Measurements from ENCODE around the gene RGS3.

RGS3 gene

DNA sequence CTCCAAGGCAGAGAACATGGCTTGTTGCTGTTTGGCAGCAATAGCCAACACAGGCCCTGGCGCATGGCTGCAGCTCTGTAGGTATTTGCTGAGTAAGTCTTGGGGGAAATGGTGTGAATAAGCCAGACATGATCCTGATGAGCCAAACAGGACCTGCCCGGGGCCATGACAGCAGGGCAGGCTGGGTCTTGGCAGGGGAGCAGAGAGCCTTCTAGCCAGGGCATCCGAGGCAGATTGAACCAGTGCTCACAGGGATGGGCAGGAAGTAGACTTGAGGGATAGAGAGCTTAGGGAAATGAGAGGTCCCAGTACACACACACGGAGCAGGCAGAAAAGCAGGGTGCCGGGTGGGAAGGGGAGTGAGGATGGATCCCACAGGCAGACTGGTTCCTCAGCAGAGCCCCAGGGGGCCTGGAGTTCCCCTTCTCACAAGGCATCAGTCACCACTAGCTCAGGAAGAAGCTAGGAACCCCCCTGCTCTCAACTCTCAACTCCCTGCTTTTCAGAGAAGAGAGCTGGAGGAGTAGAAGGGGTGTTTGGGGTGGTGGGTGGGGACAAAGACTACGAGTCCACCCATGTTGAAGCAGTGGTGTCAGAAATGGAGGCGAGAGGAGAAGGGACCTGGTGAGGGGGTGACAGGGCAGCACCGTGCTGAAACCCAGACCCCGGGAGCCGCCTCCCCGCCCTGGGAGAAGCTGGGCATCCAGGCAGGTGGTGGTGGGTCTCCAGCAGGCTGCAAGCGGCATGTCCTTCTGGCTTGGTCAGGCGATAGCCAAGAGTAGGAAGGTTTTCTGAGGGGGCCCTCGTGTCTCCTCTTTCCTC lies 111.1 kb downstream of the RGS3 start:
- H3K27ac ChIP-seq (ENCODE audit: low read depth, low read length) = no peak overlapping the region
- H3K27me3 ChIP-seq (ENCODE audit: control insufficient read depth, insufficient read depth, low read length) = no peaks in the 10 kb centered on the region
- H3K4me1 ChIP-seq (ENCODE audit: control insufficient read depth, insufficient read depth, low read length) = peaks cover 16% of the 10 kb centered on the region
- no peaks in the 10 kb centered on the region for H3K9me3 ChIP-seq (ENCODE audit: control insufficient read depth, insufficient read depth, low read length)
- no peaks in the 10 kb centered on the region for H3K36me3 ChIP-seq (ENCODE audit: control insufficient read depth, insufficient read depth, low read length)
- no peak overlapping the region for H3K9ac ChIP-seq (ENCODE audit: low read depth, low read length)
- no peak overlapping the region for H3K4me3 ChIP-seq (ENCODE audit: low read depth, low read length)

- Histone ChIP-seq H3K27me3 (ENCODE audit: control insufficient read depth, insufficient read depth, low read length) (no peaks in the 10 kb centered on the region), H3K27ac (ENCODE audit: low read depth, low read length) (no peak overlapping the region), H3K9ac (ENCODE audit: low read depth, low read length) (no peak overlapping the region), H3K36me3 (ENCODE audit: control insufficient read depth, insufficient read depth, low read length) (no peaks in the 10 kb centered on the region), H3K4me3 (ENCODE audit: low read depth, low read length) (no peak overlapping the region), H3K4me1 (ENCODE audit: control insufficient read depth, insufficient read depth, low read length) (peaks cover 16% of the 10 kb centered on the region), H3K9me3 (ENCODE audit: control insufficient read depth, insufficient read depth, low read length) (no peaks in the 10 kb centered on the region)
Measured at GRCh38 chr9:113577525-113578261, 114.2 kb downstream of the RGS3 start.

- H3K9me3 ChIP-seq (ENCODE audit: control insufficient read depth, insufficient read depth, low read length) = no peaks in the 10 kb centered on the region
- H3K27me3 ChIP-seq (ENCODE audit: control insufficient read depth, insufficient read depth, low read length) = no peaks in the 10 kb centered on the region
- peaks cover 16% of the 10 kb centered on the region for H3K4me1 ChIP-seq (ENCODE audit: control insufficient read depth, insufficient read depth, low read length)
- H3K36me3 ChIP-seq (ENCODE audit: control insufficient read depth, insufficient read depth, low read length) = no peaks in the 10 kb centered on the region
- H3K27ac ChIP-seq (ENCODE audit: low read depth, low read length) = no peak overlapping the region
- H3K4me3 ChIP-seq (ENCODE audit: low read depth, low read length) = no peak overlapping the region
- H3K9ac ChIP-seq (ENCODE audit: low read depth, low read length) = no peak overlapping the region
Measured at GRCh38 chr9:113578279-113578865, 114.8 kb downstream of the RGS3 start.

DNA sequence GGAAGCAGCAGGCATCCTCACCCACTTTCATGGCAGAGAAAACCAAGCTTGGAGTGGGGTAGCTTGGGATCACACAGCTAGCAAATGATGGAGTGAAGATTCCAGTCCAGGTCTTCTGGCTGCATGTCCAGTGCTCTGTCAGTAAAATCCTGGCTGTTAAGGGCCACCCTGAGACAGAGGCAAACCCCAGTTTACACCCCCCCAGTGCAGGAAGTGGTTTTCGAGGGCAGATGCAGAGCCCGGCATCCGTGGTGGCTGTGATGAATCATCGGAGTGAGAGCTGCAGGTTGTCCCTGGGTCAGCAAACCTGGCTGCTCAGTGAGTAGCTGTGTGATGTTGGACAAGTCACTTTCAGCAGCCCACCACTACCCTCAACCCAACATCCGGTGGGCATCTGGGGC lies 115.4 kb downstream of the RGS3 start:
- Histone ChIP-seq H3K9ac (ENCODE audit: low read depth, low read length) (no peak overlapping the region), H3K27me3 (ENCODE audit: control insufficient read depth, insufficient read depth, low read length) (no peaks in the 10 kb centered on the region), H3K4me3 (ENCODE audit: low read depth, low read length) (no peak overlapping the region), H3K36me3 (ENCODE audit: control insufficient read depth, insufficient read depth, low read length) (peaks cover 3% of the 10 kb centered on the region; the same call in 1 of the 2 replicates), H3K4me1 (ENCODE audit: control insufficient read depth, insufficient read depth, low read length) (peaks cover 14% of the 10 kb centered on the region), H3K27ac (ENCODE audit: low read depth, low read length) (no peak overlapping the region), H3K9me3 (ENCODE audit: control insufficient read depth, insufficient read depth, low read length) (no peaks in the 10 kb centered on the region)

DNA sequence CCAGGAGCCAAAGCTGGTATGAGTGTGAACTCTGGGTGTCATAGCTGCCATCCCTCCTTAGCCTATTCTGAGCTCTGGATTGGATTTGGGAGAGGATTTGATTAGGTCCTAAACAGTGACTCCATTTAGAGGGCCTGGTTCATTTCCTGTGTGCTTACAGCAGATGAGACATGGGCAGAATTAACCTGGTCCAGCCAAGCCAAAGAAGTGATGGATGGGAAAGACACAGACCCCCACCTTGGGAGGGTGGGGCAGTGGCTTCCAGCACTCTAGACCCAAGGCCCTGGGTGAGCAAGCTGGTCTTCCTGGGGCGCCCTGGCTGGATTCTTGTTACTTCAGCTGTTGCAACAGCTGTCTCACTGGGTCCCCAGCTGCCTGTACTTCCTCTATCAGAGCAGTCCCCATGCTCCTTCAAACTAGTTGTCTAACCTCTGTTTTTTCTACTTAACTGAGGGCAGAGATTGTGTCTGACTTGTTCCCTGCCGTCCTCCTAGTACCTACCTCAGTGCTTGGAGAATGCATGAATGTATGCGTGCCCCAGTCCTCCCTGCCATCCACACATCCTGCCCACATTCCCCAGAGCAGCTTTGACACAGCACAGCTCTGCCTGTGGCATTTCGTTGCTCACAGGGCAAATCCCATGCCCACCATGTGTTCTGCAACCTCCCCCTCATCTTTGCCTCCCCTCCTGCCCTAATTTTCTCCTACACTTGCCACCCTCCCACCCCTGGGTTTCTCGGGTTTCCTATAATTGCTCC lies 115.9 kb downstream of the RGS3 start:
- H3K9ac ChIP-seq (ENCODE audit: low read depth, low read length) = no peak overlapping the region
- H3K27ac ChIP-seq (ENCODE audit: low read depth, low read length) = no peak overlapping the region
- peaks cover 3% of the 10 kb centered on the region; the same call in 1 of the 2 replicates for H3K36me3 ChIP-seq (ENCODE audit: control insufficient read depth, insufficient read depth, low read length)
- H3K27me3 ChIP-seq (ENCODE audit: control insufficient read depth, insufficient read depth, low read length) = no peaks in the 10 kb centered on the region
- H3K9me3 ChIP-seq (ENCODE audit: control insufficient read depth, insufficient read depth, low read length) = no peaks in the 10 kb centered on the region
- peaks cover 8% of the 10 kb centered on the region for H3K4me1 ChIP-seq (ENCODE audit: control insufficient read depth, insufficient read depth, low read length)
- no peak overlapping the region for H3K4me3 ChIP-seq (ENCODE audit: low read depth, low read length)

DNA sequence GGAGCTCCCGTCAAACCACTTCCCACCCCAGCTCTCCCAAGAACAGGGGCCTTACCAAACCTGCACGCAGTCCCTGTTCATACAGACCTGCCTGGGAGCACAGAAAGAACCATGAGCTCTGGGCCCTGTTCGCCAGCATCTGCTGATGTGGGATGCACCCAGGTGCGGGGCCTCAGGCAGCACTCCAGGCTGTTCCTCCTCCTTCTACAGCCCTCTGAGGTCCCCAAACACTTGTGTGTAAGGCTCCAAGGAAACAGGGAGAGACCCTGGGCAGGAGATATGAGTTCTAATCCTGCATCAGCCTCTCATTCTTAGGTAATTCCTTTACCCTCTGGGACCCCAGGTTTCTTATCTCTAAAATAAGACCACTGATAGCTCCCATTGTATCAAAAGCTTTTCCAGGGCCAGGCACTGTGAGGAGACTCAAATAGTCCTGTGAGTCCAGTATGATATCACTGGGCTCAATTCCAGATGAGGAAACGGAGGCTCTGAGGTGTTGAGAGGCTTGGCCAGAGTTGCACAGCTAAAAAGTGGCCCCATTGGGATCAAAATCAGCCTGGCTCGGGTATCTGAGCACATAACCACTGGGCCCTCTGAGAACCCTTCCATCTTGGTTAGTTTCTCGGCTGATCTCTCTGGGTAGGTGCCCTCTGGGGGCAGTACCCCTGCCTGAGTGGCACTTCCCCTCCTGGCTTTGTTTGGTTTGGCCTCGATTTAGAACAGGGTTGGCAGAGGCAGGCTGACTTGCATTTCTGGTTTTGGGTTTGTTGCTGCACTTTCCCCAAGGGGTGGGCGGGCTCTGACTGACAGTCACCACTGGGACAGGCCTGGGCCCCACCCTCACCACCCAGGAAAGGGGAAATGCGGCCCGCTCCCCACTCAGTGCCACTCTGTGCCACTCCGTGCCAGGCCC lies 116.8 kb downstream of the RGS3 start:
- no peaks in the 10 kb centered on the region for H3K27me3 ChIP-seq (ENCODE audit: control insufficient read depth, insufficient read depth, low read length)
- no peak overlapping the region for H3K27ac ChIP-seq (ENCODE audit: low read depth, low read length)
- H3K9ac ChIP-seq (ENCODE audit: low read depth, low read length) = no peak overlapping the region
- H3K4me3 ChIP-seq (ENCODE audit: low read depth, low read length) = no peak overlapping the region
- peaks cover 5% of the 10 kb centered on the region; the same call in 1 of the 2 replicates for H3K4me1 ChIP-seq (ENCODE audit: control insufficient read depth, insufficient read depth, low read length)
- no peaks in the 10 kb centered on the region for H3K9me3 ChIP-seq (ENCODE audit: control insufficient read depth, insufficient read depth, low read length)
- H3K36me3 ChIP-seq (ENCODE audit: control insufficient read depth, insufficient read depth, low read length) = peaks cover 3% of the 10 kb centered on the region; the same call in 1 of the 2 replicates

DNA sequence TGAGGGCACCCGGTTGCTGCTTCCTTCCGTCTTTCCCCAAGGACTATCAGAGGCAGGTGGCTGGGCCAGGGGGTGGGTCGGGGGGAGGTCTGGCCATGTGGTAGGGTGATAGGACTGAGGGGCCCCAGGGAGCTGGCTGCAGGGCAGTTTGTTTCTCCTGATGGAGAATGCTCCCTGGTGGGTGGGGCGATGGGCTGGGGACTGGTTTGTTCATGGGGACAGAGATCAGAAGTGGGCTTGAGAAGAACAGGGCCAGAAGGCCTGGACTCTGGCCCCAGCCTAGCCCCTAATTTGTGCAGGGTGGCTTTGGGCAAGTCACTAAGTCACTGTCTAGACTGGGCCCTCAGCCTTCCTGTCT lies 117.4 kb downstream of the RGS3 start:
- Histone ChIP-seq H3K4me3 (ENCODE audit: low read depth, low read length) (no peak overlapping the region), H3K27me3 (ENCODE audit: control insufficient read depth, insufficient read depth, low read length) (no peaks in the 10 kb centered on the region), H3K27ac (ENCODE audit: low read depth, low read length) (no peak overlapping the region), H3K9ac (ENCODE audit: low read depth, low read length) (no peak overlapping the region), H3K9me3 (ENCODE audit: control insufficient read depth, insufficient read depth, low read length) (no peaks in the 10 kb centered on the region), H3K4me1 (ENCODE audit: control insufficient read depth, insufficient read depth, low read length) (no peaks in the 10 kb centered on the region), H3K36me3 (ENCODE audit: control insufficient read depth, insufficient read depth, low read length) (peaks cover 3% of the 10 kb centered on the region; the same call in 1 of the 2 replicates)

GRCh38 chr9:113581865-113582697 lies 118.6 kb downstream of the RGS3 start:
- H3K4me1 ChIP-seq (ENCODE audit: control insufficient read depth, insufficient read depth, low read length) = no peaks in the 10 kb centered on the region
- H3K27me3 ChIP-seq (ENCODE audit: control insufficient read depth, insufficient read depth, low read length) = no peaks in the 10 kb centered on the region
- H3K9ac ChIP-seq (ENCODE audit: low read depth, low read length) = no peak overlapping the region
- H3K27ac ChIP-seq (ENCODE audit: low read depth, low read length) = no peak overlapping the region
- H3K9me3 ChIP-seq (ENCODE audit: control insufficient read depth, insufficient read depth, low read length) = no peaks in the 10 kb centered on the region
- H3K4me3 ChIP-seq (ENCODE audit: low read depth, low read length) = no peak overlapping the region
- H3K36me3 ChIP-seq (ENCODE audit: control insufficient read depth, insufficient read depth, low read length) = peaks cover 3% of the 10 kb centered on the region; the same call in 1 of the 2 replicates

DNA sequence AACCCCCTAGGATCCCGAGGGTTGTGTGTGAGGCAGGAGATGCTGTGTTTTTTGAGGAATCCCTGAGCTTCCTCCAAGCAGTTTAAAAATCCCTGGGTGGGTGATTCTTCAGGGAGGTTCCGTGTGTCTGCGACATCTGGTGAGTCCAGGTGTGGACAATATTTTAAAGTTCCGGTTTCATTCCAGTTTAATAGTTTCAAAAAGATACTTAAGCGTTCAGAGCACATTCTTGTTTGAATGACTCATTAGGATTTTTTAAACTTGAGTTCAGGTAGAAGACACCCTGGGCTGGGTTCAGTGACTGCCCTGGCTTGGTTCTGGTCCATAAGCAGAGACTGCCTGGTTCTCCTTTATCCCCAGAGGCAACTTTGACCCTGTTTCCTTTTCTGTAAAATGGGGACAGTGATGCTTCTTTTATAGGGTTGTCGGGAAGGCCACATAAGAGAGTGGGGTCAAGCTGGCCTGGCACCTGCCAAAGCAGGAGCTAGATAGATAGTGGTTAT lies 119.2 kb downstream of the RGS3 start:
- Histone ChIP-seq H3K4me1 (ENCODE audit: control insufficient read depth, insufficient read depth, low read length) (no peaks in the 10 kb centered on the region; the same call in 1 of the 2 replicates), H3K9ac (ENCODE audit: low read depth, low read length) (no peak overlapping the region), H3K27me3 (ENCODE audit: control insufficient read depth, insufficient read depth, low read length) (no peaks in the 10 kb centered on the region), H3K36me3 (ENCODE audit: control insufficient read depth, insufficient read depth, low read length) (peaks cover 3% of the 10 kb centered on the region; the same call in 1 of the 2 replicates), H3K4me3 (ENCODE audit: low read depth, low read length) (no peak overlapping the region), H3K27ac (ENCODE audit: low read depth, low read length) (no peak overlapping the region), H3K9me3 (ENCODE audit: control insufficient read depth, insufficient read depth, low read length) (no peaks in the 10 kb centered on the region)
